CD14-positive monocyte (primary cell): Measurements from ENCODE around the gene CLEC4D. TPM values are rescaled to one million over a fixed set of nuclear protein-coding genes. Genes with fewer than 3 reads are reported as not detected.
A peak's percentile ranks its signal among the peaks of the same experiment; 100 is the strongest.

Source experiments
- DNase-seq, 3 donors: peaks; one replicate each; pipeline ENCODE4 v3.0.0-alpha.2; 2011 to 2022
- H2AFZ ChIP-seq: 2 replicates; pipeline ENCODE4 v1.6.0; 2012; ENCODE audit warnings: mild to moderate bottlenecking, low read depth, low read length, inconsistent platforms; ENCODE audit not compliant: insufficient read depth, poor library complexity, severe bottlenecking
- H3K27ac ChIP-seq, 2 donors: 1 replicate in 1 of 2; 2 replicates in 1 of 2; pipeline ENCODE4 v1.5.1; 2012 to 2013; ENCODE audit warnings: low read length in 2 of 2, control low read depth in 1 of 2, inconsistent platforms in 1 of 2, low read depth in 1 of 2, mild to moderate bottlenecking in 1 of 2
- H3K27me3 ChIP-seq, 2 donors: one replicate each; pipeline versions ENCODE4 v1.6.0 to v1.6.1; 2011 to 2013; ENCODE audit warnings: low read length in 2 of 2; ENCODE audit not compliant: control insufficient read depth in 2 of 2, insufficient read depth in 2 of 2
- H3K36me3 ChIP-seq, 2 donors: replicated peaks in 1 of 2; 1 replicate in 1 of 2; 2 replicates in 1 of 2; pipeline versions ENCODE4 v1.5.1 to v1.6.1; 2012 to 2013; ENCODE audit warnings: low read length in 2 of 2, control low read depth in 1 of 2, inconsistent platforms in 1 of 2, mild to moderate bottlenecking in 1 of 2; ENCODE audit not compliant: insufficient read depth in 2 of 2, control insufficient read depth in 1 of 2
- H3K4me1 ChIP-seq, 2 donors: 1 replicate in 1 of 2; 2 replicates in 1 of 2; pipeline versions ENCODE4 v1.5.1 to v1.6.1; 2012 to 2013; ENCODE audit warnings: low read length in 2 of 2, control low read depth in 1 of 2, inconsistent platforms in 1 of 2, mild to moderate bottlenecking in 1 of 2, moderate library complexity in 1 of 2; ENCODE audit not compliant: insufficient read depth in 2 of 2, control insufficient read depth in 1 of 2
- H3K4me2 ChIP-seq: replicated peaks from 2 replicates; pipeline ENCODE3; 2012; ENCODE audit warnings: low read length, moderate library complexity, mild to moderate bottlenecking; ENCODE audit not compliant: poor library complexity, severe bottlenecking; ENCODE audit errors: extremely low read depth
- H3K4me3 ChIP-seq, 3 experiments: fragments of 200-600 bp in 1 of 3; sonication (generic) in 1 of 3; replicated peaks in 1 of 3; 1 replicate in 2 of 3; 2 replicates in 1 of 3; pipeline ENCODE4 v1.5.1; 2011 to 2013; ENCODE audit warnings: low read length in 3 of 3, mild to moderate bottlenecking in 3 of 3, control low read depth in 2 of 3, low read depth in 2 of 3, inconsistent platforms in 1 of 3, moderate library complexity in 1 of 3
- H3K79me2 ChIP-seq: 2 replicates; pipeline ENCODE4 v1.6.0; 2012; ENCODE audit warnings: mild to moderate bottlenecking, control low read depth, inconsistent platforms, low read length, moderate library complexity; ENCODE audit not compliant: insufficient read depth
- H3K9ac ChIP-seq: 2 replicates; pipeline ENCODE4 v1.6.0; 2017; ENCODE audit warnings: low read length, mild to moderate bottlenecking; ENCODE audit not compliant: insufficient read depth, poor library complexity, severe bottlenecking
- H3K9me3 ChIP-seq, 2 donors: replicated peaks in 1 of 2; 1 replicate in 1 of 2; 2 replicates in 1 of 2; pipeline versions ENCODE4 v1.5.1 to v1.6.1; 2012 to 2013; ENCODE audit warnings: low read length in 2 of 2, control low read depth in 1 of 2; ENCODE audit not compliant: control insufficient read depth in 1 of 2, insufficient read depth in 1 of 2
- H4K20me1 ChIP-seq: 2 replicates; pipeline ENCODE4 v1.6.0; 2012; ENCODE audit warnings: mild to moderate bottlenecking, low read length, control low read depth, moderate library complexity; ENCODE audit not compliant: insufficient read depth
- H3K27ac Mint-ChIP-seq, 7 donors: one replicate each; pipeline ENCODE4 v1.8.0; 2020; ENCODE audit warnings: mild to moderate bottlenecking in 7 of 7, mixed read lengths in 7 of 7, moderate library complexity in 6 of 7, inconsistent platforms in 2 of 7
- H3K27me3 Mint-ChIP-seq, 3 donors: one replicate each; pipeline ENCODE4 v1.8.0; 2021 to 2022; ENCODE audit warnings: low read depth in 3 of 3, mild to moderate bottlenecking in 3 of 3, mixed read lengths in 3 of 3, moderate library complexity in 3 of 3, inconsistent platforms in 1 of 3
- H3K36me3 Mint-ChIP-seq, 2 donors: one replicate each; pipeline ENCODE4 v1.8.0; 2020; ENCODE audit warnings: mixed read lengths in 2 of 2, inconsistent platforms in 1 of 2, mild to moderate bottlenecking in 1 of 2
- H3K4me1 Mint-ChIP-seq: one replicate; pipeline ENCODE4 v1.8.0; 2020; ENCODE audit warnings: mild to moderate bottlenecking, mixed read lengths
- H3K4me3 Mint-ChIP-seq, 2 donors: one replicate each; pipeline ENCODE4 v1.8.0; 2020; ENCODE audit warnings: mild to moderate bottlenecking in 2 of 2, mixed read lengths in 2 of 2, moderate library complexity in 1 of 2
- H3K9me3 Mint-ChIP-seq, 7 donors: one replicate each; pipeline ENCODE4 v1.8.0; 2020 to 2022; ENCODE audit warnings: mixed read lengths in 7 of 7, mild to moderate bottlenecking in 6 of 7, moderate library complexity in 6 of 7, inconsistent platforms in 2 of 7
- CTCF ChIP-seq: fragments of 200-600 bp; IDR thresholded peaks from one replicate; pipeline ENCODE4 v1.8.0; 2022; ENCODE audit warnings: antibody characterized with exemption, mild to moderate bottlenecking
- WGBS: methylation state at CpG from one replicate; pipeline ENCODE4 v1.1.5; 2013; ENCODE audit warnings: missing lambda C conversion rate; ENCODE audit not compliant: insufficient coverage; 5-methylcytosine and 5-hydroxymethylcytosine counted together
- intact Hi-C, 2 donors: fragments of 100-400 bp; cut with micrococcal nuclease; formaldehyde crosslinking; loops; one replicate each; pipeline versions ENCODE4 v1.15.0 to v1.15.1; 2023
- polyA plus RNA-seq, 3 donors: library from polyadenylated mRNA; depleted of rRNA in 1 of 3; unstranded in 2 of 3; stranded (reverse) in 1 of 3; fragments of 300-500 nt in 2 of 3; fragments of >200 nt in 1 of 3; fragmentation: Illumina TruSeq in 2 of 3; gene quantifications; 1 replicate in 2 of 3; 2 replicates in 1 of 3; pipeline ENCODE4 v1.2.3, GENCODE V29; 2012 to 2021

Gene CLEC4D
- polyA plus RNA-seq, 3 donors: 15.6 to 56.2 (median 35.4) TPM

- peaks cover 0 to 7% (median 6%) of the 10 kb centered on the region in 3 donors for H3K27me3 Mint-ChIP-seq
- Histone ChIP-seq H3K36me3 (peaks cover 0 to 8% of the 10 kb centered on the region in 2 donors), H2AFZ (no peak overlapping the region), H3K27ac (no peak overlapping the region), H3K4me3 (no peak overlapping the region), H3K4me1 (no peaks in the 10 kb centered on the region), H3K9me3 (no peaks in the 10 kb centered on the region), H4K20me1 (no peaks in the 10 kb centered on the region), H3K79me2 (no peaks in the 10 kb centered on the region), H3K9ac (no peak overlapping the region), H3K4me2 (no peak overlapping the region), H3K27me3 (peaks cover 0 to 11% of the 10 kb centered on the region in 2 donors)
- peaks cover 10% of the 10 kb centered on the region for H3K4me1 Mint-ChIP-seq
- peaks cover 0 to 5% (median under 1%) of the 10 kb centered on the region in 7 donors for H3K9me3 Mint-ChIP-seq
- TF ChIP-seq CTCF: no peak
- peaks cover 5 to 12% of the 10 kb centered on the region in 2 donors for H3K36me3 Mint-ChIP-seq
- H3K4me3 Mint-ChIP-seq: no peak overlapping the region
- DNase-seq: no peak
- intact Hi-C loops: no loop called here
- H3K27ac Mint-ChIP-seq: no peak overlapping the region
Observed at GRCh38 chr12:8475508-8476203, 37.6 kb upstream of the CLEC4D start.

- H2AFZ ChIP-seq: no peak overlapping the region
- TF ChIP-seq CTCF: no peak
- Mint-ChIP-seq H3K27ac (peak overlapping the region in 1 of 7 donors; percentile 12), H3K36me3 (peaks cover 13 to 40% of the 10 kb centered on the region in 2 donors), H3K27me3 (peaks cover 5 to 13% (median 6%) of the 10 kb centered on the region in 3 donors), H3K4me1 (peaks cover 17% of the 10 kb centered on the region), H3K9me3 (peaks cover 2 to 14% (median 8%) of the 10 kb centered on the region in 7 donors), H3K4me3 (peak overlapping the region in 1 of 2 donors; percentile 18)
- H3K4me2 ChIP-seq: no peak overlapping the region
- no peaks in the 10 kb centered on the region for H4K20me1 ChIP-seq
- peaks cover 0 to 8% of the 10 kb centered on the region in 2 donors for H3K27me3 ChIP-seq
- no peak overlapping the region for H3K27ac ChIP-seq
- no peak overlapping the region for H3K4me3 ChIP-seq
- peaks cover 0 to under 1% of the 10 kb centered on the region in 2 donors for H3K36me3 ChIP-seq
- 100% methylated on average over 1 of the region's 2 CpGs for WGBS
- H3K4me1 ChIP-seq: no peaks in the 10 kb centered on the region
- peaks cover 0 to 4% of the 10 kb centered on the region in 2 donors for H3K9me3 ChIP-seq
- intact Hi-C loops: no loop called here
- no peak overlapping the region for H3K9ac ChIP-seq
- no peak for DNase-seq
- H3K79me2 ChIP-seq: no peaks in the 10 kb centered on the region
Observed at GRCh38 chr12:8482571-8483061, 30.7 kb upstream of the CLEC4D start.
